H9 (cell line): ENCODE measurements around the gene MAP2K3. TPM values are rescaled to one million over a fixed set of nuclear protein-coding genes. Genes with fewer than 3 reads are reported as not detected.

Source experiments
- DNase-seq: peaks from one replicate; pipeline ENCODE4 v3.0.0-alpha.2; 2017
- H2AFZ ChIP-seq: one replicate; pipeline ENCODE4 v1.6.1; 2013; ENCODE audit warnings: mild to moderate bottlenecking, low read length, control low read depth, moderate library complexity
- H2AK5ac ChIP-seq: 2 replicates; pipeline ENCODE4 v1.6.1; 2013; ENCODE audit warnings: low read length, control low read depth, mixed read lengths; ENCODE audit not compliant: insufficient read length
- H2BK120ac ChIP-seq: one replicate; pipeline ENCODE4 v1.6.1; 2013; ENCODE audit warnings: low read depth, mild to moderate bottlenecking, low read length, control low read depth, inconsistent platforms; ENCODE audit not compliant: poor library complexity, severe bottlenecking
- H2BK12ac ChIP-seq: 2 replicates; pipeline ENCODE4 v1.6.1; 2013; ENCODE audit warnings: low read length, control low read depth, mixed read lengths, low read depth; ENCODE audit not compliant: insufficient read length
- H2BK15ac ChIP-seq: 2 replicates; pipeline ENCODE4 v1.6.1; 2013; ENCODE audit warnings: low read depth, low read length, control low read depth
- H2BK20ac ChIP-seq: one replicate; pipeline ENCODE4 v1.6.1; 2013; ENCODE audit warnings: low read depth, mild to moderate bottlenecking, low read length, control low read depth, inconsistent platforms; ENCODE audit not compliant: poor library complexity, severe bottlenecking
- H2BK5ac ChIP-seq: 2 replicates; pipeline ENCODE4 v1.6.1; 2013; ENCODE audit warnings: low read length, control low read depth, mixed read lengths; ENCODE audit not compliant: insufficient read length
- H3K14ac ChIP-seq: 2 replicates; pipeline ENCODE4 v1.6.1; 2013; ENCODE audit warnings: low read length, control low read depth; ENCODE audit not compliant: insufficient read depth
- H3K18ac ChIP-seq: 2 replicates; pipeline ENCODE4 v1.6.1; 2013; ENCODE audit warnings: low read depth, mild to moderate bottlenecking, mixed read lengths, low read length, control low read depth; ENCODE audit not compliant: insufficient read length
- H3K23ac ChIP-seq: 2 replicates; pipeline ENCODE4 v1.6.1; 2013; ENCODE audit warnings: low read length, control low read depth, mixed read lengths, low read depth; ENCODE audit not compliant: insufficient read length
- H3K23me2 ChIP-seq: 2 replicates; pipeline ENCODE4 v1.6.1; 2013; ENCODE audit warnings: low read depth, mild to moderate bottlenecking, mixed read lengths, low read length, control low read depth; ENCODE audit not compliant: insufficient read length, poor library complexity, severe bottlenecking
- H3K27ac ChIP-seq: 2 replicates; pipeline ENCODE4 v1.5.1; 2013; ENCODE audit warnings: low read length, control low read depth, mixed read lengths, low read depth; ENCODE audit not compliant: insufficient read length
- H3K27me3 ChIP-seq: 2 replicates; pipeline ENCODE4 v1.6.1; 2013; ENCODE audit warnings: low read length, control low read depth, inconsistent platforms; ENCODE audit not compliant: insufficient read depth
- H3K4ac ChIP-seq: 2 replicates; pipeline ENCODE4 v1.6.1; 2013; ENCODE audit warnings: low read depth, mild to moderate bottlenecking, control low read depth, inconsistent platforms, low read length, moderate library complexity
- H3K4me1 ChIP-seq: 2 replicates; pipeline ENCODE4 v1.6.1; 2013; ENCODE audit warnings: low read length, control low read depth, inconsistent platforms; ENCODE audit not compliant: insufficient read depth
- H3K4me2 ChIP-seq: 2 replicates; pipeline ENCODE4 v1.6.1; 2013; ENCODE audit warnings: low read length, control low read depth, mixed read lengths; ENCODE audit not compliant: insufficient read length, insufficient read depth
- H3K56ac ChIP-seq: 2 replicates; pipeline ENCODE4 v1.6.1; 2013; ENCODE audit warnings: low read depth, mild to moderate bottlenecking, mixed read lengths, low read length, control low read depth; ENCODE audit not compliant: insufficient read length
- H3K79me1 ChIP-seq: 2 replicates; pipeline ENCODE4 v1.6.1; 2013; ENCODE audit warnings: low read depth, mild to moderate bottlenecking, moderate library complexity, low read length, control low read depth, inconsistent platforms; ENCODE audit not compliant: insufficient read depth, poor library complexity, severe bottlenecking
- H3K79me2 ChIP-seq: 2 replicates; pipeline ENCODE4 v1.6.1; 2013; ENCODE audit warnings: low read length, control low read depth, inconsistent platforms; ENCODE audit not compliant: insufficient read depth
- H3K9ac ChIP-seq: 2 replicates; pipeline ENCODE4 v1.6.1; 2013; ENCODE audit warnings: low read length, control low read depth, mixed read lengths; ENCODE audit not compliant: insufficient read length; ENCODE audit errors: extremely low read depth
- H3K9me3 ChIP-seq: one replicate; pipeline ENCODE4 v1.6.1; 2013; ENCODE audit warnings: low read depth, low read length, inconsistent platforms; ENCODE audit not compliant: control insufficient read depth
- H3T11ph ChIP-seq: one replicate; pipeline ENCODE4 v1.6.1; 2013; ENCODE audit warnings: mild to moderate bottlenecking, low read length, control low read depth, inconsistent platforms
- H4K20me1 ChIP-seq: one replicate; pipeline ENCODE4 v1.6.1; 2013; ENCODE audit not compliant: control insufficient read depth, insufficient read length, insufficient read depth
- H4K5ac ChIP-seq: 2 replicates; pipeline ENCODE4 v1.6.1; 2013; ENCODE audit warnings: low read depth, mild to moderate bottlenecking, mixed read lengths, low read length, control low read depth; ENCODE audit not compliant: insufficient read length
- H4K8ac ChIP-seq: replicated peaks from 2 replicates; pipeline ENCODE4 v1.6.1; 2013; ENCODE audit warnings: low read length, control low read depth, mixed read lengths, low read depth; ENCODE audit not compliant: insufficient read length
- H4K91ac ChIP-seq: 2 replicates; pipeline ENCODE4 v1.6.1; 2013; ENCODE audit warnings: low read depth, mild to moderate bottlenecking, moderate library complexity, mixed read lengths, low read length, control low read depth; ENCODE audit not compliant: insufficient read length
- H3K27ac Mint-ChIP-seq, 3 experiments: 2 replicates in 2 of 3; 3 replicates in 1 of 3; pipeline ENCODE4 v1.8.0; 2020 to 2021; ENCODE audit warnings: mixed read lengths in 3 of 3, mild to moderate bottlenecking in 1 of 3, moderate library complexity in 1 of 3
- H3K27me3 Mint-ChIP-seq: 2 replicates; pipeline ENCODE4 v1.8.0; 2021; ENCODE audit warnings: low read depth, mild to moderate bottlenecking, moderate library complexity, mixed read lengths
- H3K36me3 Mint-ChIP-seq, 3 experiments: 2 replicates in 2 of 3; 3 replicates in 1 of 3; pipeline ENCODE4 v1.8.0; 2020 to 2021; ENCODE audit warnings: low read depth in 3 of 3, mixed read lengths in 3 of 3; ENCODE audit not compliant: insufficient read depth in 1 of 3
- H3K4me1 Mint-ChIP-seq, 2 experiments: 2 replicates each; pipeline ENCODE4 v1.8.0; 2020; ENCODE audit warnings: mixed read lengths in 2 of 2
- H3K4me3 Mint-ChIP-seq, 2 experiments: 2 replicates in 1 of 2; 3 replicates in 1 of 2; pipeline ENCODE4 v1.8.0; 2020 to 2021; ENCODE audit warnings: mild to moderate bottlenecking in 2 of 2, mixed read lengths in 2 of 2, moderate library complexity in 1 of 2
- H3K9me3 Mint-ChIP-seq, 2 experiments: 2 replicates in 1 of 2; 3 replicates in 1 of 2; pipeline ENCODE4 v1.8.0; 2020; ENCODE audit warnings: mild to moderate bottlenecking in 2 of 2, mixed read lengths in 2 of 2, moderate library complexity in 1 of 2
- WGBS: extraction: QIAGEN DNeasy Blood & Tissue Kit; methylation state at CpG from one replicate; pipeline ENCODE4 v1.1.7; 2013; ENCODE audit warnings: missing lambda C conversion rate, low lambda C conversion rate, mixed read lengths; ENCODE audit not compliant: insufficient read length; ENCODE audit errors: extremely low coverage; 5-methylcytosine and 5-hydroxymethylcytosine counted together
- total RNA-seq: library from RNA; stranded (reverse); gene quantifications from 2 replicates; pipeline ENCODE4 v1.2.1, GENCODE V29; 2021
- TF ChIP-seq, protein P1 (sequence below): fragments of 200-600 bp; sonication (generic); conservative IDR thresholded peaks from 3 replicates; pipeline ENCODE4 v1.8.0; 2021; ENCODE audit warnings: antibody characterized with exemption, mild to moderate bottlenecking

The MAP2K3 gene
- total RNA-seq, 1 experiment from 2014 or later: 26.1 TPM

DNA sequence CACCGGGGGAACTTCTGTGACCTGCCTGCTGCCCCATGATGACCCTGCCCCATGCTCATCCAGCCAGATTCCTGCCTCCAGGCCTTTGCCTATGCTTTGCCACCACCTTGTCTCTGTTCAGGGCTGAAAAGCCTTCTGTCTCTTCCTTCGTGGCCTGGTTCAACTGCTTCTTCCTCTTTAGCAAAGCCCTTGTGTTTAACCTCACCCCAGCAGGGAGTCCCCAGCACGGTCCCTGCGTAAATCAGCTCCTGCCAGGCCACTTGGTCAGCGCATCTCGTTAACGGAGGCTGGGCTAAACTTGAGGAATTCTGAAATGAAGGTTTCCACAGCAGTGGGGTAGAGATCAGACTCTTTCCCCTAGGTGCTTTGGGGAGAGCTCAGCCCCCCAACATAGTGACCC is 75.5 kb downstream of the MAP2K3 start:
- WGBS: no CpG with 5 or more reads among the region's 7 CpGs
- Histone ChIP-seq H2AFZ (no peak overlapping the region), H3K56ac (no peak overlapping the region), H2BK20ac (no peak overlapping the region), H3K9ac (no peak overlapping the region), H3T11ph (no peak overlapping the region), H3K27ac (no peak overlapping the region), H3K23me2 (no peaks in the 10 kb centered on the region), H3K18ac (no peak overlapping the region), H3K79me1 (no peaks in the 10 kb centered on the region), H3K4ac (no peak overlapping the region), H4K20me1 (no peaks in the 10 kb centered on the region), H2BK5ac (no peak overlapping the region), H4K91ac (no peak overlapping the region), H2BK15ac (no peak overlapping the region), H3K9me3 (no peaks in the 10 kb centered on the region), H3K4me2 (no peak overlapping the region), H3K27me3 (no peaks in the 10 kb centered on the region), H2AK5ac (no peak overlapping the region), H2BK120ac (no peak overlapping the region), H3K23ac (no peak overlapping the region), H3K14ac (no peak overlapping the region), H4K8ac (no peak overlapping the region), H2BK12ac (no peak overlapping the region), H4K5ac (no peak overlapping the region), H3K4me1 (no peaks in the 10 kb centered on the region; the same call in 1 of the 2 replicates), H3K79me2 (no peaks in the 10 kb centered on the region)
- H3K27me3 Mint-ChIP-seq: peaks cover 13% of the 10 kb centered on the region
- no peaks in the 10 kb centered on the region; a peak in 1 of 5 replicates for H3K9me3 Mint-ChIP-seq
- H3K4me3 Mint-ChIP-seq: no peak overlapping the region; a peak in 1 of 5 replicates
- no peak for DNase-seq
- H3K4me1 Mint-ChIP-seq: peaks cover 23 to 28% of the 10 kb centered on the region in 2 experiments
- H3K36me3 Mint-ChIP-seq: no peaks in the 10 kb centered on the region
- TF ChIP-seq, protein P1, sequence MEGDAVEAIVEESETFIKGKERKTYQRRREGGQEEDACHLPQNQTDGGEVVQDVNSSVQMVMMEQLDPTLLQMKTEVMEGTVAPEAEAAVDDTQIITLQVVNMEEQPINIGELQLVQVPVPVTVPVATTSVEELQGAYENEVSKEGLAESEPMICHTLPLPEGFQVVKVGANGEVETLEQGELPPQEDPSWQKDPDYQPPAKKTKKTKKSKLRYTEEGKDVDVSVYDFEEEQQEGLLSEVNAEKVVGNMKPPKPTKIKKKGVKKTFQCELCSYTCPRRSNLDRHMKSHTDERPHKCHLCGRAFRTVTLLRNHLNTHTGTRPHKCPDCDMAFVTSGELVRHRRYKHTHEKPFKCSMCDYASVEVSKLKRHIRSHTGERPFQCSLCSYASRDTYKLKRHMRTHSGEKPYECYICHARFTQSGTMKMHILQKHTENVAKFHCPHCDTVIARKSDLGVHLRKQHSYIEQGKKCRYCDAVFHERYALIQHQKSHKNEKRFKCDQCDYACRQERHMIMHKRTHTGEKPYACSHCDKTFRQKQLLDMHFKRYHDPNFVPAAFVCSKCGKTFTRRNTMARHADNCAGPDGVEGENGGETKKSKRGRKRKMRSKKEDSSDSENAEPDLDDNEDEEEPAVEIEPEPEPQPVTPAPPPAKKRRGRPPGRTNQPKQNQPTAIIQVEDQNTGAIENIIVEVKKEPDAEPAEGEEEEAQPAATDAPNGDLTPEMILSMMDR: no peak
- no peak overlapping the region for H3K27ac Mint-ChIP-seq
